Epidermal melanocyte (primary cell): Measurements from ENCODE around the gene SUCO.
"Not testable (repeated sequence)": the region's sequence is repeated elsewhere in the genome, so short reads cannot be mapped to it uniquely, and the experiment has no call there.

Experiments used
- DNase-seq: peaks from one replicate; pipeline ENCODE4 v3.0.0; 2011; ENCODE audit warnings: low spot score; ENCODE audit not compliant: insufficient read length

SUCO gene

DNA sequence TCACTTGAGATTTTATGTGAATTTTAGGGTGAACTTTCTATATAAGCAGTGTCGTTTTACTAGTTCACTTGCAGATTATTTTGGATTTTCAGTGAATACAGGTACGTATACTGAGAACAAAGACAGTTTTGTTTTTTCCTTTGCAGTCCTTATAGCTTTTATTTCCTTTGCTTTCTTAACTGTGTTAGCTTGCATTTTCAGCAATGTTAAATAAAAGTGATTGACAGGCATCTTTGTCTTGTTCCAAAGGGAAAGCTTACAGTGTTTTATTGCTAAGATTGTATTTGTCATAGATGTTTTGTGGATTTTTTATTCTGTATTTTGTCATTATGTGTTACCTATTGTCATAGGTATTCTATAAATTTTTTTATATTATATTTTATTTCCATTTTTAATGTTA lies 72.7 kb downstream of the SUCO start:
- DNase-seq: no peak

DNA sequence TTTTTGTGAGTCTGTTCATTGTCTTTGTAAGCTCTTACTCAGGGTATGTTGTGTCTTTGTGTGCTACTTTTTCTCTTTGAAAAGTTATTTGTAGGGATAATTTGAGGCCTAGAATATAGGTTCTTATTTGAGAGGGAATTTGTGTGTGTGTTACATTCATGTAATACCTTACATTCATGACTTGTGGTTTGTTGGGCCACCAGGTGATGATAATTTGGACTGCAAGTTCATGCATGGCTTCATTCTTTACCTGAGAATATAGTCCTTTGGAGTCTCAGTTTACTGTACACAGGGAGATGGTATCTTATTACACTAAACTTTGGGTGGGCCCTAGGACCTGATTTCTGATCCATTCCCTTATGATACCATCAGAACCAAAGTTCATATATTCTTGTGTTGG lies 74.2 kb downstream of the SUCO start:
- no peak for DNase-seq

DNA sequence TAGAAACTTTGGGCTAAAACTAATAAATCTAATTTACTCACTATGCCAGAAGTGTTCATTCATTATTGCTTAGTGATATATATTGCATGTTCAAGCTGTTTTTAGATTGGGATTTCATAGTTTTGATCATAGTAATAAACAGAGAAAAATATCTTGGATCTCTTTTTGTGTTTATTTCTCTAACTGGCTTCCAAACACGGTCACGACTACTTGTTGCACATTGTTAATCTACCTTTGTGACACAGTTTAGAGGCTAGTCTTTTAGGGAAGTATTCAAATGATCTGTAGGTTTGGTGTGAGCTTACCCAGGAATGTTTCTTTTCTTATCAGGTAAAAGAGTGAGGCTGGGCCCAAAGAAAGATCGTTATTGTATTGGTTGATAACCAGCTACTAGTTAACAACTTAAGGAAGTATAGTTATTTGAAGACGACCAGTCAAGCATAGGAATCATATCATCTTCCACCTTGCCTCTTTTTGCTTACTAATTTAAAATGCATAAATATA lies 75.2 kb downstream of the SUCO start:
- DNase-seq: no peak

DNA sequence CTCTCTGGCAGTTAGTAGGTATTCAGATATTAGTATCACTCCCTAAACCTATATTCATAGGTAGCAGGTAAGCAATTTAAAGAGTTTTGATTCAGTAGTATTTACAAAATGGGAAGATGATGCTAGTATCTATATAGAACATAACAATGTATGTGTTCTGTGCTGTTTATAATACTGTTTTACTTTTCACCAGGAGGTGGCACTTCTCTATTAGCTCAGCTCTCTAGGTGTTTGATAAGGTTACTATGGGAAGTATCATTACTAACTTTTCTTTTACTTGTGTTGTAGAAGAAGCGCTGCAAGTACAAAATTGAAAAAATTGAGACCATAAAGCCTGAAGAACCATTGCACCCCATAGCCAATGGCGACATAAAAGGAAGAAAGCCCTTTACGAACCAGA lies 76.6 kb downstream of the SUCO start:
- DNase-seq: no peak

DNA sequence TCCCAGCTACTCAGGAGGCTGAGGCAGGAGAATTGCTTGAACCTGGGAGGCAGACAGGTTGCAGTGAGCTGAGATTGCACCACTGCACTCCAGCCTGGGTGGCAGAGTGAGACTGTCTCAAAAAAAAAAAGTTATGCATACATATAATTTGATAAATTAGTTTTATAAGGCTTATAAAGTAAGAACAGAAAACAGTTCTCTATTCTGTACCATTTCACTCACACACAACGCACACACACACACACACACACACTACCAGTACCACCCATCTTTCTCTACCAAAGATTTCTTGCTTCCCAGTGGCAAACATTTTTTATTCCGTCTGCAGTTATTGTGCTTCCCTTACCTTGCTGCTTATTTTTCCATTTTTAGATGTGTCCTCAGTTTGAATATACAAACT lies 79.5 kb downstream of the SUCO start:
- no peak for DNase-seq

DNA sequence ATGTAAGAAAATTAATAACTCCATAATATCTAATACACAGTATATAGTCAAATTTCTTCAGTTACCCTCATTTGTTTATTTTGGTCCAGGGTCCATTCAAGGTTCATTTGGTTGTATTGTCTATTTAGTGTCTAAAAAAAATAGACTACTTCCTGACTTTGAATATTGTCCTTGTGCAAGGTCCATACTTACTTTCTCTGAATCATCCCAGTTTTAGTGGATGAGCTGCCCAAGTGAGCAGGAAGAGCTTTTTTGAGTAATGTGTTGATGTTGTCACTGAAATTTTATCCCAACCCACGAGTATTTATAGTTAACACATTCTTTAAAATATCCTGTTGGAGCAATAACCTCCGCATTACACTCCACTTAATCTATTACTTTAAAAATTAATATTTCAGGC lies 80.3 kb downstream of the SUCO start:
- DNase-seq: no peak

DNA sequence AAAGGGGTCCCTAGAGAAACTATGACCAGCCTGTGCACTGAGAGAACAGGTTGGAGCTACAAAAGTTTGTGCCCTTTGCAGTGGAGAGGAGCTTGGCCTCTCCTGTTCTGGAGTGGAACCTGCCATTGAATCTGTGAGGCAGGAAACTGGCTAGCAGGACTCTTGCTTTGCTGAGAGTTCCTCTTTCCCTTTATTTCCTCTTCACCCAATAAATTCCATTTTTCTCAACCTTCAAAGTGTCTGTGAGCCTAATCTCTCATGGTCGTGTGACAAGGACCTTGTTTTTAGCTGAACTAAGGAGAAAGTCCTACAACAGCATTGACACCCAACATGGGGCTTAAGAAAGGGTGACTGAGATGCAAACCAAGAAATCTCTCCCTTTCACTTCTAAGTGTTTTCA lies 83.2 kb downstream of the SUCO start:
- DNase-seq: no peak

DNA sequence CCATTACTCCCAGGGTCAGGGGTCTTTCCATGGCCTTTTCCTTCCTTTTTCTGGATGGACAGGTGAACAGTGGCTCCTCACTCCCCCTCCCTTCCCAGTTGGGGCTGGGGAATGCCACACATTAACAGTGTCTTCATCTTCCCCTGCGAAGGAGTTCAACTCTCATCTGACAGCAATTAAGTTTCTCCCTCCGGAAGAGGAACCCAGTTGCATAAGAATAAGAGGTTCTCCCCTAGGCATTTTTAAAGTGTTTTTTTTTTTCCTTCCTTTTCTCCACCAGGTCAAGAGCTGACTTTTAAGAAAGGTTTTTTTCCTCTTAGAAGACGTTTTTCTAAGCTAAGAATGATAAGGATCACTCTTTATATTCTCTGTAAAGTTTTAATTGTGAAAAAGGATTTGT lies 83.7 kb downstream of the SUCO start:
- no peak for DNase-seq

DNA sequence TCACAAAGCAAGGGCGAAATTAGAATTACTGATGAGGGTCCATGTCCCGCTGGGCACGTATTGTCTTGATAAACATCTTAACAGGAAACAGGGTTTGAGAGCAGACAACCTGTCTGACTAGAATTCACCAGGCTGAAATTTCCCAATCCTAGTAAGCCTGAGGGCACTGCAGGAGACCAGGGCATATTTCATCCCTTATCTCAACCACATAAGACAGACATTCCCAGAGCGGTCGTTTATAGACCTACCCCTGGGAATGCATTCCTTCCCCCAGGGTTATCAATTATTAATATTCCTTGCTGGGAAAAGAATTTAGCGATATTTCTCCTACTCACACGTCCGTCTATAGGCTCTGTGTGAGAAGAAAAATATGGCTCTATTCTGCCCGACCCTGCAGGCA lies 87.7 kb downstream of the SUCO start:
- not testable (repeated sequence) for DNase-seq

DNA sequence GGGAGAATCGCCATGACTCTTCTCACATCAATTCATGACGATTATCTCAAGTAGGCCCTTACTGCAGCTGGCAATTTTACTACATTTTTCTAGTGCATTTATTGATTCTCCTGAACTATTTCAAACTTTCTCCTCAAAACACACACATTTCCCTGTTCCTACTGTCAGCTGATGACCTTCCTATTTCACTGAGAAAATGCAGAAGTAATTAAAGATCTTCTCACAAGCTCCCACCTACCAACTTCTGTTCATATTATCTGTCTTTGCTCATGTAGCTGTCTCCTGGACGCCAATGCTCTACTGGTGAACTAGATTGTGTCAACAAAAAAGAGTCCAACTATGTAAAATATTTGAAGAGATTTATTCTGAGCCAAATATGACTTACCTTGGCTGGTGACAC lies 89.6 kb downstream of the SUCO start:
- DNase-seq: no peak

DNA sequence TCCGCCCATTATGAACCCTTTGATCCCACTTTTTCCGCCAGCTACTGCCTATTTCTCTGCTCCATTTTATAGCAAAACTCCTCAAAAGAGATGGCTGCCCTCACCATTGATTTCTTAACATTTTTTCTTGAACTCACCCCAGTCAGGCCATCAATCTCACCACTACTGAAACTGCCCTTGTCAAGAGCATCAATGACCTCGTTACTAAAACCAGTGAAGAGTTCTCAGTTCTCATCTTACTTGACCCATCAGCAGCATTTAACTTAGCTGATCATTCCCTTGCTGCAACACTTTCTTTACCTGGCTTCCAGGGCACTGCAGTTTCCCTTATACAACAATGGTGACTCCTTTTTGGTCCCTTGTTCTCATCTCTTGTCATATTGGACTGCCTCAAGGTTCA lies 90.8 kb downstream of the SUCO start:
- DNase-seq: no peak

DNA sequence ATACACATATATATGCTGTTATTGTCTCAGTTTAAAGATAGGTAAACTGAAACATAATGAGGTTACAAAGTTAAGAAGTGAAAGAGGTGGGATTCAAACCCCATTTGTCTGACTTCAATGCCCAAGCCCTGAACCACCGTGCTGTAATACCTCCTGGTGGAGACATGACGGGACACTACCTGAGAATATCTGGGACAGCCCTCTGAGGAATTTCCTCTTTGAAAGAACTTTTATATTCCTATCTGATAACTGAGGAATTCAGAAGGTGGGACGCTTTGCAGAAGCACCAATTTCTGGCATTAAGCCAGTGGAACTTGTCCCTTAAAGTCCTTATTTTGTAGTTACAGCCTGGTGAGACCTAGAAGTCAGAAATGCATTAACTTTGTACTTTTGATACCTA lies 93.9 kb downstream of the SUCO start:
- no peak for DNase-seq

DNA sequence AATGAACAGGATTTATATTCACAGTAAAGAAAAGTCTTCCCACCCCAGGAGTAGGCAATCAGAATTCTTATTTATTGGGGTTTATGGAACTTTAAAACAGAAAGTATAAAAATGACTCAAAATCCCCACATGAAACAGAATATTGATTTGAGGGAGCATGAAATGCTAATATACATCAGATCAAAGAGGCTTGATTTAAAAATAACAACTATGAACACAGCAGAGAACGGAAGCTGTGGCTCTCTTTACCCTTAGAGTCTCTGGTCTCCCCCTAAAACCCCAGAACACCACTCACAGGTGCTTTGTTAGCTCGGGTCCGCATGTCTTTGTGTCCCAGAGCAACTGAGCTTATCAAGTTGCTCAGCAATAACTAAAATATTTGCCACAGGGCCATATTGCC lies 94.8 kb downstream of the SUCO start:
- no peak for DNase-seq

DNA sequence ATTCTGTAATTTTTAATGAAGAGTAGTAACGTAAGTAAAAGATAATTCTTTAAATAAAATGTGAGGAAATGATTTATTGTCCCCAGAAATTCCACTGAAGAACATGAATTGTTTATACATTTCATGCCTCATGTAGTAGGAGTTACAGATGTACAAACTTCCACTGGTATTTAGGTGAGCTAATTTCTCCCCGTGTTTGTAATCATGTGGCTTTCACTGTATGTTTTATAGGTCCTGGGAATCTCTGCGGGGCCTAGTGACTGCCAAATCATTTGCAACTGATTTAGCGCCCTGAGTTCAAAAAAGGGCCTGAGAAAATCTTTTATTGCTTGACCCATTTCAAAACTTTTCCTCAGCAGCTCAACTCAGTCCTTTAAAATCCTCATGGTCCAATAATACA lies 95.5 kb downstream of the SUCO start:
- DNase-seq: no peak

DNA sequence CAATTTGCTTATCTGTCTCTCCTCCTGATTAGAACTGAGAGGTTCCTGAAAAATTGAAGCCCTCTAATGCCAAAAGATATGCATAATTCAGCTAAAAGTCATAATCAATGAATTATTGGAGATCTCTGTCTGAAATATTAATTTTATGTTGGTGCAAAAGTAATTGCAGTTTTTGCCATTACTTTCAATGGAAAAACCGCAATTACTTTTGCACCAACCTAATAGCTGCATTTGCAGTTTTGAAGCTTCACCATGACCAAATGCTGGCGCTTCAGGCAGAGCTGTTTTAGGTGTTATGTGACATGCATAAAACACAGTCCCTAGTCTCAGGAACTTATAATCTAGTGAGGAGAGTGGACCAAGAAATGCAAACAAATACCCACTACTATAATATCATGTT lies 96.2 kb downstream of the SUCO start:
- no peak for DNase-seq

DNA sequence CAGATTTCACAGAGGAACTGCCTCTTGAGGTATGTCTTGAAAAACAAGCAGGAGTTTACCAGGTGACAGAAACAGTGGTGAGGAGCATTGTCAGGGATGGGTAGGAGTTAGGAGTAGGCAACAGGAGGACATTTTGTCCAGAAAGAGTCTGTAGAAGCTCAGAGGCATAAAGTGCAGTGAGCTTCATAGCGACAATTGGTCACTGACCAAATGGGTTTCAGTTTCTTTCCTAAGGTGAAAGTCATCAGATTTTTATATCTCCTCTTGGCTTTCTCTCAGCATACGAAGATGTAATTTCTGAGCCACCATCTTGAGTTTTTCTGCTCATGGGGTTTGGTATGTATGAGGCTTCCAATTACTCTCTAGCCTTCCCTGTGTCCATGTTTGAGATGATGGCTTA lies 96.7 kb downstream of the SUCO start:
- DNase-seq: no peak

DNA sequence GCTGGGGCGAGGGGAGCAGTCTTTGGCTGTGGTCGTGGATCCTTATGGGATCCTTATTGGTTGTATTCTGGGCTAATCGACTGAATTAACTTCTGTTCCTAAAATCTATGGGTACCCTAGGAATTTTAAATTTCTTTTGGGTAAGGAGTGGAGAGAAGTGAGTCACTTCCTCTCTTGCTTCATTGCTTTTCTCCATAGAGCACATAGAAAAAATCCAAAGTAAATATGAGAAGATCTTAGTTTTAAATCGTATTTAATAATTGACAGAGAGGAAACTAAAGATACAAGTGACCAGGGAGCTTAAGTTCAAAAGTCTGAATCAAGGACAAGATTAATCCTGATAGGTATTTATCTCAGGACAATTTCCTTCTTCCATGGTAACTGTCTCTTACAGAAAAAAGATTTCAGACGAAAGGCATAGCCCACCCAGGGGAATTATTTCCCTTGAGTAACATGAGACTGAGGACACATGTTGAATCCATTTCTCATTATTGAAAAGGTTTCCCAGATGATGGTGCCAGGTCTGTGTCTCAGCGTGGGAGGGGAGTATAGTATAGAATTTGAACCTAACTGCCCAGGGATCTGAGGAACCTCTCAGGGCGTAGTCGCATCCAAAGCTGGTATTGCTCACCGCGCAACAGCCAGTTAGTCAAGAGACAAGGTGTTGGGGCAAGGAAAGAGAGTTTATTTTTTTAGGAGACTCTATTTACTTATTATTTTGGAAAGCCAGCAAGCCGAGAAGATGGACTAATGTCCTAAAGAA lies 97.3 kb downstream of the SUCO start:
- no peak for DNase-seq

DNA sequence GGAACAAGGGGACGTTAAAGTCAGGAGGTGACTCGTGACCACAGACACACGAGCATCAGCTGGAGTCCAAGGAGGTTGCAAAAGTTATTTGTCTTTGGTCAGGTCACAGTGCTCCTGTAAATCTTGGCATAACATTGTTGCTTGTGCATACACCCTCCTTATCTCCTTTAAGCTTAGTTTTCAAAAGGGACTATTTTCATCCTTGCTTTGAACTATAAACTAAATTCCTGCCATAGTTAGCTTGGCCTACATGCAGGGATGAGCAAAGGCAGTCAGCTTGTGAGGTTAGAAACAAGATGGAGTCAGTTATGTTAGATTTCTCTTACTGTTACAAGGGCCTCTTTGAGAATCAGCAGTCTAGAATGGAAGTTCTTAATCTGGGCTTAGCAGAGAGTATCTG lies 97.9 kb downstream of the SUCO start:
- DNase-seq: no peak

DNA sequence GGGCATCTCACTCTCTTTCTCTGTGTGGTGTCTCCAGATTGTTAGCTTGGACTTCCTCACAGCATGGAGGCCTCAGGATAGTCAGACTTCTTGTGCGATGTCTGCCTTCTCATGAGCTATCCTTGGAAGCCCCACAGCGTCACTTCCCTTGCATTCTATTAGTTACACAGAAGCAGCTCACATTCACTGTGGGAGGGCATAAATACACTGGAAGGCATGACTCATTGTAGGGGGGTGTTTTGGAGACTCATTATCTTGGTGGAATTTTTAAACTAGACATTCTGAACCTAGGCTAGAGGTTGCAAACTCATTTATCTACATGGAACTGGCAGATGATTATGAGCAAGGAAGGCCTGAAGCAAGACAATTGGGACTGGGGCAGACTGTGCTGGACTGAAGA lies 104.6 kb downstream of the SUCO start:
- no peak for DNase-seq

DNA sequence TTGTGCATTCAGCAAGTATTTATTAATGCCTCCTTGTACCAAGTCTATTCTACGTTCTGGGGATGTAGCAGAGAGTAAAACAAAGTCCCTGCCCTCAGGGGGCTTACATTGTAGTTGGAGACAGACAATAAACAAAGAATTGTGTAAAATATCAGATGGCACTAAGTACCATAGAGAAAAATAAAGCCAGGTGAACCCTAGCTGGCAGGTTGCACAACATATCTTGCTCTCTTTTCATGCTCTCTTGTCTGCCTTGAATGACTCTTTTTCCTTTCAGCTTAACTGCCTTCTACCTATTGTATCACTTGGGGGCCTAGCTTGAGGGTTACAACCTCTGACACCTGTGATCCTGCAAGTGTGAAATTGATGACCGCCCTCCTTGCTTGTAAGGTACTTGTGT lies 105.3 kb downstream of the SUCO start:
- DNase-seq: no peak

DNA sequence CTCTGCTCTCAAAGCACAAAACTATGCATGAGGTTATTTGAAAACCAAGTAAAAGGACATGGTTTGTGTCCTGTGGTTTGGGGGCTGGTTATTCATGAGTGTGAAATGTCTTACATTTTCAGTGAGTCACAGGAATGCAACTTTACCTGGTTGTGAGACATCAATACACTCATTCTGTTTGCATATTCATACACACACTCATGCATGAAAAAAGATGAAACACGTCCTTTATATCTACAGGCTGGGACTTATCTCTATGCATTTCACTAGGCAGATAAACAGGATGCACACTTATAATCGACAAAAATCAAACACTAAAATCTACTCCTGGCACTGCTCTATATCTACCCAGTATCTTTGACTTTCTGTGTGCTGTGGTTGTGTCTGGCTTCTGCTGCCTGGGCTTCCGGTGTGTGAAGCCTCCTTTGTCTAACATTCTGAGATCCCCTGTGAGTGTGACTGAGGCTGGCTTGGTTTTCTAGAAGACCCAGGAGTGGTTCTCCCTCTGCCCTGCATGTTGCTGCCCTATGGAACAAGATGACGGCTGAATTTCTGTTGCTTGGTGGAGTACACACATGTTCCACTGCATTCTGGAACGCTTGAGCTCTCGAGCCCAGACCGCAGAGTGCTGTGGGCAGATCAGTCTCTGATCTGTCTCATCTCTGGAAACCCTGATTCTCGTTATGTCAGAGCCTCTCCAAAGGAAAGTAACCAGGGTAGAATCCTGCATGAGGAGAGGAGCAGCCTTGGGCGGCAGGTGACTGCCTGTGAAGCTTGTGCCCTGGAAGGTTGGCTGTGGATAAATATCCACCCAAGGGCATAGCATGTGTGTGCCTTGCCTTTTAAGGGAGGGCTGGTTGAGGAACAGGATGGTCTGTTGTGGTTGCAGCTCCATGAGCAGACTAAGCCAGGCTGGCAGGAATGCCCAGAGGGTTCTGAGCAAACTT lies 106.2 kb downstream of the SUCO start:
- DNase-seq: no peak

DNA sequence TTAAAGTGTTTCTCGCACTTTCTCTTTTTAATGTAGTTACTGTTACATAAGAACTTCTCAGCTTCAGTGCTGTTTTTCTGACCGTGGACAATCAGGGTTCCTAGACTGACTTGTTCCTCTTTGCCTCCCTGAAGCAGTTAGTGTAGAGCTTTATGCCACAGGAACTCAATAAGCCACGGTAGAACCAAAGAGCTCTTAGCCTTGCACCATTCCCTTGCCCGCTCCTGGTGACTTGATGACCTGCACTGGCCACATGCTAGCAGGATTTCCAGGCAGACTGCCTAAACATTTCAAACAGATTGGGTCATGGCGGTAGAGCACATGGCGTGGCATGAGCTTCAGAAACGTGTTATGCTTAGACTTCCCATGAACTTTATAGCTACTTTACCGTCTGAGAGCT lies 107.2 kb downstream of the SUCO start:
- DNase-seq: no peak

DNA sequence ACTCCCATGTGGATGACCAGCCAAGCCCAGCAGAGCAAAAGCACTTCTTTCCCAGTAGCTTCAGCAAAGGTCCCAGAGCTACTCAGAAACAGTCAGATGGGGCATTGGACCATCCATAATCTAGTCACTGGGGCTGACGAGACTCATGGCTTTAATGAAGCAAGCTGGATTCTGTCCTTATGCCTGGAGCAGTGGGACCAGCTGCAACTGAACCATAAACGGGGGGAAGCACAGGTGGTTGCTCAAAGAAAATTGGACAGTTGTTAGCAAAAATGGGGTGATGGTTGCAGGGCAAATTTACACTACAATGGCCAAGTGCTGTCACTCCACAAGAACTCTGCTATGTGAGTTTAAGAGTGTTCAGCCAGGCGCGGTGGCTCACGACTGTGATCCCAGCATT lies 108.5 kb downstream of the SUCO start:
- no peak for DNase-seq
